GM12892 (cell line): ENCODE results near the gene APOC4.

Experiments used
- POLR2A ChIP-seq: IDR thresholded peaks from 2 replicates; pipeline ENCODE4 v1.6.1; 2011; ENCODE audit warnings: low read depth, low read length, control low read depth
- POLR2AphosphoS5 ChIP-seq: IDR thresholded peaks from 2 replicates; pipeline ENCODE4 v1.6.1; 2011; ENCODE audit warnings: low read depth, low read length, control low read depth

DNA sequence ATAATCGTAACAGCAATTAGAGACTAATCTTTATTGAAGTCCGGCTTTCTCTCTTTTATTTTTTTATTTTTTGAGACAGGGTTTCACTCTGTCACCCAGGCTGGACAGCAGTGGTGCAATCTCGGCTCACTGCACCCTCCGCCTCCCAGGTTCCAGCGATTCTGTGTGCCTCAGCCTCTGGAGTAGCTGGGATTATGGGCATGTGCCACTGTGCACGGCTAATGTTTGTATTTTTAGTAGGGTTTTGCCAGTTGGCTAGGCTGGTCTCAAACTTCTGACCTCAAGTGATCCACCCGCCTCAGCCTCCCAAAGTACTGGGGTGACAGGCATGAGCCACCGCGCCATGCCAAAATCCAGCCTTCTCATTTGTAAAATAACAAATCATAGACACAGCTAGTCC lies 7.5 kb downstream of the APOC4 start:
- TF ChIP-seq POLR2AphosphoS5 (no peak), POLR2A (no peak)
